Endothelial cell of coronary artery (primary cell): ENCODE measurements around the gene FNDC7. TPM values are rescaled to one million over a fixed set of nuclear protein-coding genes. Genes with fewer than 3 reads are reported as not detected.

Experiments used
- total RNA-seq: library from RNA; depleted of rRNA; stranded (reverse); fragments of >200 nt; gene quantifications from 2 replicates; pipeline ENCODE4 v1.2.3, GENCODE V29; 2014

Gene FNDC7, protein sequence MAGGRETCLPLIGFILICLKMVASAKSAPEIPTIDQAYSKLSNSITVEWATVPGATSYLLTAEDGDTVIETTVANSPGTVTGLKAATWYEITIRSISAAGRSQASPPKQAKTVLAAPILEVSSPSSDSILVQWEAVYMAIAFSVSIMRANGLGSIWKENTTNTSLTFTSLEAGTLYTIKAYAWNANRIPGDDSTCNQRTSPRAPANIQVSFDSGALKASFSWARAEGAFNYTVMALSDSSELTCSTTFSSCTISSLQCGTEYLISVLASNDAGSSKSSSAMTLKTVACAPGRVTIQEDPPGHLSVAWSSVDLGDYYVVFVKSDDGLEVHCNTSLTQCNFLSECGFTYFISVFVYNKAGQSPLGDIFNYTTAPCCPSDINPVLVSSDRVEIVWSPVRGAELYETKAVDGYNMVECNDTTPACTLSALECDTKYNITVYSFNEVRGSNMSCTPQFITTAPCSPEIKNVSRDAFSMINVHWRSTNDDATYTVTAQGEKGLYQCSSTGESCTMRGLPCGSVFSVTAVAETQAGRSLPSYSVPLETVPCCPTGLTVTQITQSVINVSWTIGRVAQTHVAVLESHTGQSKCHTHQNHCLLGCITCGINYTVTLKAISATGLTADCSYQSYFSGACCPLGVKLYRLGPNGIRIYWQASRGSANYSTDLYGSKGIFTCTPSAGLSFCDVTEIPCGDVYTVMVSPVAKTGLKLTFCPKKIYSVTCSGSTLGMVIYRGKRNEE
- not detected in 2 replicates for total RNA-seq

DNA sequence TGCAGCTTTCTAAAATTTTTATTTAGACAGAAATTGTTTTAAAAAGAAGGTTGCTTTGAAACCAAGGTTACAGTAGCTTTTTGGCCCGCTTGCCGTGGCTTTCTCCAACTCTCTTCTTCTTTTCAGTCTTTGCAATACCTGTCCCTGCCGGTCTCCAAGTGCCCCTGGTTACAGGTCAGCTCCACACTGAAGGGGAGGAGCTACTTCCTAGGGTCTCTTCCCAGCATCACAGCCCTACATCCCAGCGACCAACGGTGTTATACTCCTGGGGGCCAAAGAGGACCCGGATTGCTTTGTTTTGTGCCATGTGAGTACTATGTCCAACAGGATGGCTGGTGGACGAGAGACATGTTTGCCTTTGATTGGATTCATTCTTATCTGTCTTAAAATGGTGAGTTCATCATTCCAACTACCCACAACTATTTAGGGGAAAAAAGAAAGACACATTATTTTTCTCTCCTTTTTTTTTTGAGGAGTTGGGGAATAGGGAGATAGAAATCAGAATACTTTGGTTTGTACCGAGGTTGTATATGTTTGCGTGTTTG lies at the start of gene FNDC7:
Gene FNDC7, plus strand, starts transcription at position 303 of the 545 bp plus-strand sequence. Its CDS starts 26 bp downstream, at position 329.

DNA sequence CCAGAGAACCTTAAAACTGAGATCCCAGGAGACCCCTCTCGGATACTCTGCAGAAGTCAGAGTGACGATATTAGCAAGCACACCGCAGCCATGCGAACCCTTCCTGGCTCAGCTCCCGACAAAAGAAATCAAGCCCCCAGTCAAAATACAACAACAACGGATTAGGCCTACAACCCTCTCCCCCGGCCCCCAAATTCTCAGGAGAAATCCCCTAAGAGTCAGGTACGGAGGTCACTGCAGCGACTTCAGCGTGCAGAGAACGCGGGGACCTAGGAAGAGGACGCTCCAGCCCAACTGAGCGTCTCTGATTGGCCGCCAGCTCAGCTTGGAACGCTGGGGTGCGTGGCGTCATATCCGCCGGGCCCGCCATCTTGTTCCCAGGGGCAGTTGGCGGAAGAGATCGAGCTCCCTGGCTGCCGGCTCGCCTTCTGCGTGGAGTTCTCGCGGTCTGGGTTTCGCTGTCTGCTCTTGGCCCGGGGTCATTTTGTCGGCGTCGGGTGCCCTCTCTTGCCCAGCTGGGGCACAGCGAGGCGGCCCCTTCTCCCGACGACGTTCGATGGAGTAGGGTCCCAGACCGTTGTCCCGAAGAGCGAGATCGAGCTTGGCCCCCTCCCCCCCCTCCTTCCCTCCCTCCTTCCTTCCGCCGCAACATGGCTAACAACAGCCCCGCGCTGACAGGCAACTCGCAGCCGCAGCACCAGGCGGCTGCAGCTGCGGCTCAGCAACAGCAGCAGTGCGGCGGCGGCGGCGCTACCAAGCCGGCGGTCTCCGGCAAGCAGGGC lies 20.6 kb upstream of the FNDC7 start, which contains the start of gene PRPF38B:
Gene PRPF38B, plus strand, starts transcription at position 369 of the 782 bp plus-strand sequence. Its CDS starts 282 bp downstream, at position 651.

DNA sequence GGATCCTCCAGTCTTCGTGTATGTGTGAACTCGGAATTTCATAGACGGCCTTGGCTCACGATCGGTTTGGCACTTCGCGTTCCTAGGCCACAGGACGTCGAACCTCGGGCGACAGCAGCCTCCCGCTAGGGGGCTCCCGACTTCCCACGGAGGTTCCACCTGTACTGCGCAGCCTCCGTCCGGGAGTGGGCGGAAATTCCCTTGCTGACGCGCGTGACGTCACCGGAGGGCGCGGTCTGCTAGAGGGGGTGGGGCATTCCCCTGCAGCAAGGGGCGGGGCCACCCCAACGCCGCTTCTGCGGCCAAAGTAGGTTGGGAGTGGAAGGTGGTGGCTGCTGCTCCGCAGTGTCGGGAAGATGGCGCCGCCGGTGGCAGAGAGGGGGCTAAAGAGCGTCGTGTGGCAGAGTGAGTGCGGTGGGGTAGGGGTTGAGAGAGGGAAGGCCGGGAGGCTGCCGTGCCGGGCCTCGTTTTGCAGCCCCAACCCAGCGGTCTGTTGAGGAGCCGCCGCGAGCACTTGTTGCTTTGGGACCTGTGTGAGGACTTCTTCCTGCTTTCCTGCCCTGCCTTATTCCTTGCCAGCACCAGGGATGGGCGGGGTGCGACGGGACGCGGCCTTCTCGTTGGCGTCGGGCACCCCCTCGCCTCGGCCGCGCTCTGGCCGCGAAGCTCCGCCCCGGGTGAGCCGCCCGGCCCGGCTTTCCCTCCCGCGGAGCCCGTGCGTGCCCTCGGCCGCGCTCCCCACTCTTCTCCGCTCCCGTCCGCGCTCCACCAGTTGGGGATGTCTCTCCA lies 33.9 kb downstream of the FNDC7 start, which contains the start of gene STXBP3:
Gene STXBP3, plus strand, starts transcription at position 293 of the 789 bp plus-strand sequence. Its CDS starts 64 bp downstream, at position 357.

Other genes with a start within 250 kb of the FNDC7 start
- 4.2 and 4.3 TPM in 2 replicates for gene EEIG2, start 152.8 kb upstream of the FNDC7 start, total RNA-seq
- 1.2 and 1.8 TPM in 2 replicates for gene HENMT1, start 51.8 kb upstream of the FNDC7 start, total RNA-seq
- gene PRPF38B, start 20.6 kb upstream of the FNDC7 start, total RNA-seq, result 11.4 and 14.4 TPM in 2 replicates
- gene STXBP3, start 33.8 kb downstream of the FNDC7 start, total RNA-seq, result 51.2 and 51.8 TPM in 2 replicates
- not detected in 2 replicates for gene AKNAD1, start 144.2 kb downstream of the FNDC7 start, total RNA-seq
- 10.9 and 15.2 TPM in 2 replicates for gene GPSM2, start 164.1 kb downstream of the FNDC7 start, total RNA-seq